Measurements from ENCODE around the gene FZR1. TPM values are rescaled to one million over a fixed set of nuclear protein-coding genes. Genes with fewer than 3 reads are reported as not detected.

Gene FZR1
- total RNA-seq (2022; extraction: Qiagen RNA extraction): 21.5 to 37.2 TPM (median 34.3 TPM) in 5 replicates

DNA sequence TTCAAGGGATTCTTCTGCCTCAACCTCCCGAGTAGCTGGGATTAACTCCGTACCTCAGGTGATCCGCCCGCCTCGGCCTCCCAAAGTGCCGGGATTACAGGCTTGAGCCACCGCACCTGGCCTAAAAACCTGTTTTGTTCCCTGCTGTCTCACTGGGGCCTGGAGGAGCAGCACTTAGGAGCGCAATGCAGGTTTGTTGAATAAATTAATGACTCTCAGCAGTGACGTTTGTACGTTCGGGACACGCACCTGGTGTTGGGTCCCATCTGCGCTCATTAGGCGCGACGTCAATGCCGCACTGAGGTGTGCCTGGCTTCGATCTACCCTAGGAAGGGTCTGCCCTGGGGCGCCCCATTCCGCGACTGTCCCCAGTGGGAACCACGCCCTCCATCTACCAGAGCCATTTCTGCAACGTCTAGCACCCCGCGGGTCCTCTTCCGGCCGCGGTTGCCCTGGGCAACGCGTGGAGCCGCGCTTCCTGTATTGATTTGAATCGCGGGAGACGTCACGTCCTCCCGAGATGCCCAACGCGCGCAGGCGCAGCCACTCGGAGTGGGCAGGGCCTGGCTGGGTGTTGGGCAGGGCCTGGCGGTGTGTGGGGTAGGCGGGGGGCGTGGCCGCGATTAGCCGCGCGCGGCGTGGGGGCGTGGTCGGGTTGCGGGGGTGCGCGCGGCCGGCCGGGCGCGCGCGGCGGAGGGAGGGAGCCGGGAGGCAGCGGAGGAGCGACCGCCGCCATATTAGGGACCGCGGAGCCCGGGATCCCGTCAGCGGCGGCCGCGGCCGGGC is at the start of gene FZR1:
TSS of gene FZR1 (plus strand) at position 714 of the 786 bp plus-strand sequence. CDS start 16,679 bp downstream, outside the sequence.

DNA sequence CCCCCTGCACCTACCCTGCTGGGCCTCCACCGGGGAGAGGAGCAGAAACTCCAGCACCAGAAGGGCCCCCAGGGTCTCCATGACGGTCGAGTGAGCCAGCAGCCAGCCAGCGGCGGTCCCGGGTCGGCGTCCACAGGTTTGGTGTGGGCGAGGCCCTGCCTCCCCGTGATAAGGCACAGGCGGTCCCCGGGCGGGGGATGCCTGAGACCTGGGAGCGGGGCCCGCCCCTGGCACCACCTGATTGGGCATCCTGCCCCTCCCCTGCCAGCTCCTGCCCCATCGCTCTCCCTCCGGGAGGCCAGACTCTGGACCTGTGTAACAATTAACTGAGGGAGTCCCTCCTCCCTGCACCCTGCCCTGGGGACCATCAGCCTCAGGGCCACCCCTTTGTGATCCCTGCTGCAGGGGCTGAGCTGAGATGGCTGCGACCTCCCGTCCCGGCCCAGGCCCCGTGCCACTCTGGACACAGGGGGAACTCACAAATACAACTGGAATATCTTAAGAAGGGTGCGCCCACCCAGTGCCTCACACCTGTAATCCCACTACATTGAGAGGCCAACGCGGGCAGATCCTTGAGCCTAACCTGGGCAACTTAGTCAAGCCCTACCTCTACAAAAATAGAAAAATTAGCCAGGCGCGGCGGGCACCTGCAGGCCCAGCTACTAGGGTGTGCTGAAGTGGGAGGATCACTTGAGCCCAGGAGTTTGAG is 25.6 kb upstream of the FZR1 start, which contains the start of gene SMIM24:
TSS of gene SMIM24 (minus strand) at position 143 of the 709 bp plus-strand sequence. CDS start at position 81, 62 bp downstream.

GRCh38 chr19:3483226-3483628 is 22.9 kb upstream of the FZR1 start, which contains the start of gene SMIM44:
TSS of gene SMIM44 (minus strand) at chr19:3483441. CDS start at chr19:3483403, 38 bp downstream.

DNA sequence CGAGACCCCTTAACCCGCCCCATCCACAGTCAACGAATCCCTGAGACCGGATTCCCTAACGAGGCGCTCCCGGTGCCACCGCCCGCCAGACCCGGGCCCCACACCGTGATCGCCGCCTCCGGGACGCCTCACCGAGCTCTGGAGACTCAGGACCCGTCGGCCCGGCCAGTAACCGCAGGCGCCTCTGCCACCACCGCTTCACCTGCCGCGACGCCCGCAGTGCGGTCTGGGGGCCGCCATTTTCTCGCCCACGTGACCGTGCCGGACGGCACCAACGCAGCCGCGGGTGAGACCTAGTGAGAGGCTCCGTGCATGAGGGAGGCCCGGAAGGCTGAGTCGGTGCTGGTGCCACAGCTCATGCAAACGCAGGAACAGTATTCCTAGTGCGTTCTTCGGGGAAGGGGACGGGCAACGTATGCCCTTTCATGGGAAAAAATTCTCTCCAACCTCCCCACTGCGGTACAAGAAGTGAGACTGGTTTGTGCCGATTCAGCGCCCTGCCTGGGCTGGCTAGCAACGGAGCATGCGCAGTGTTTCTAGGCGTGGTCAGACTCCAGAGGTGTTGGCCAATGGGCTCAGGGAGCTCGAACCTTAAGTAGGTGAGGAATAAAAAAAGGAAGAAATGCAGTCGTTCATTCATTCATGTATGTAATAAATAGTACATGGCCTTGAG is 5.5 kb upstream of the FZR1 start, which contains the start of gene DOHH:
TSS of gene DOHH (minus strand) at position 246 of the 673 bp plus-strand sequence. CDS start 3,860 bp downstream, outside the sequence.

DNA sequence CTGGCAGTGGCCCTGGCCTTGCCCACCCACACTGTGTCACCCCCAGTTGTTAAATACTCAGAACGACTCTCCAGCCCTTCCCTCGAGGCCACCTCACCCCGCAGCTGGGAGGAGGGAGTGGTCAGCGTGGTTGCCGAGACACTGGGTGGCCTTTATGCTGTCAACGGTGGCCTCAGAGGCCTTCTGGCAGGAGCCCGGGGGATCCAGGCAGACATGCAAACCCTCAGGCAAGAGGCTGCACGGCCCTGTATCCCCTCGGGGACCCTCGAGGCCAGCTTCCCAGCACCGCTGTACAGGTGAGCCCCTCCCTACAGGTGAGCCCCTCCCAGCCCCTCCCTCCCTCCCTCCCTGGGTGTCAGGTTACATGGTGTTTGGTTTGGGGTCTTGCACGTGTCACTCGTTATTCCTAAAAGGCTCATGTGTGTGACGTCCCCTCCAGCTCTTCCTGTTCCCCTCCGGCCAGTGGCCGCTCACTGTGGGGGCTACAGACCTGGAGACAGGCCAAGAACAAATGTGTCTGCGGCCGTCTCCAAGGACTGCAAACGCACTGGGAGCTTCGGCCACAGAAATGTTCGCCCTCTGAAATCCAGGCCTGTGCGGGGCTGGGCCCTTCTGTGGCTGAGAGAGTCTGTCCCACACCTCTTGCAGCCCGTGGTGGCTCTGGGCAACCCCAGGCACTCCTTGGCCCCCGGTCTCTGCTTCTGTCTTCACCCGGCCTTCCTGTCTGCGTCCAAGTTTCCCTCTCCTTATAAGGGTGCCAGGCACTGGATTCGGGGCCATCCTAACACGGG is 33.0 kb downstream of the FZR1 start, which contains the start of gene TEKTIP1:
TSS of gene TEKTIP1 (plus strand) at position 210 of the 791 bp plus-strand sequence. CDS start at position 214, 4 bp downstream.

DNA sequence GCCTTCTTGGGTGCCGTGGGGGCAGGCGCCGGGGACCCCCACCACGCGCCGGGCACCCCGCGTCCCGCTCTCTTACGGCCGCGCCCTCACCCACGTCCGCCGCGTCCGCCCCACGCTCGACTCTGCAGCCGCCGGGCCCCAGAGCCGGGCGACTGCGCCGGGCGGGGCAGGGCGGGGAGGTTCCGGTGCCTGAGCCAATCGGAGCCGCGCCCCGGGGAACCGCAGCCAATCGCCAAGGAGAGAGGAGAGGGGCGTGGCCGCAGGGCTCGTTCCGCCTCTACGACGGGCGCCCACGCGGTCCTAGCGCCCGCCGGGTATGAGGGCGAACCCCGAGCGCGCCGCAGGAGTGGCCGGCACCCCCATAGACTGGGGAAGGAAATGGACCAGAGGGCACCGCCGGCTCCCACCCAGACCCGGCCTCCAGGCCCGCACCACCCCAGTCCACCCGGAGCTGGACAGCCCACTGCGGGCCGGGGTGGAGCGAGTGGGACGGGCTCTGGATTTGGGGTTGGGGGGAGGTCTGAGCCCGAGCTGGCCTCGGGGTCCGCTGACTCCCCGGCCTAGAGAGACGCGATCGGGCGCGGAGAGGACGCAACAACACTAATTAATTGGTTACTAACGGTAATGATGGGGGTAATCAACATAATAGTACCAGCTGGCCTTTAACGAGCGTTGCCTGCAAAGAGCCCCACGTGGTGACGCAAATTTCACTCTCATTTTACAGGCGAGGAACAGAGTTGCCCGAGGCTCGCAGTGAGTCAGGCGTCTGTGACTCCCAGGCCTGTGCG is 51.5 kb downstream of the FZR1 start, which contains the start of gene MFSD12:
TSS of gene MFSD12 (minus strand) at position 126 of the 788 bp plus-strand sequence. CDS start 183 bp downstream, outside the sequence.

GRCh38 chr19:3572855-3573161 is 66.7 kb downstream of the FZR1 start, which contains the start of gene HMG20B:
TSS of gene HMG20B (plus strand) at chr19:3572944. CDS start at chr19:3573310, 366 bp downstream.

DNA sequence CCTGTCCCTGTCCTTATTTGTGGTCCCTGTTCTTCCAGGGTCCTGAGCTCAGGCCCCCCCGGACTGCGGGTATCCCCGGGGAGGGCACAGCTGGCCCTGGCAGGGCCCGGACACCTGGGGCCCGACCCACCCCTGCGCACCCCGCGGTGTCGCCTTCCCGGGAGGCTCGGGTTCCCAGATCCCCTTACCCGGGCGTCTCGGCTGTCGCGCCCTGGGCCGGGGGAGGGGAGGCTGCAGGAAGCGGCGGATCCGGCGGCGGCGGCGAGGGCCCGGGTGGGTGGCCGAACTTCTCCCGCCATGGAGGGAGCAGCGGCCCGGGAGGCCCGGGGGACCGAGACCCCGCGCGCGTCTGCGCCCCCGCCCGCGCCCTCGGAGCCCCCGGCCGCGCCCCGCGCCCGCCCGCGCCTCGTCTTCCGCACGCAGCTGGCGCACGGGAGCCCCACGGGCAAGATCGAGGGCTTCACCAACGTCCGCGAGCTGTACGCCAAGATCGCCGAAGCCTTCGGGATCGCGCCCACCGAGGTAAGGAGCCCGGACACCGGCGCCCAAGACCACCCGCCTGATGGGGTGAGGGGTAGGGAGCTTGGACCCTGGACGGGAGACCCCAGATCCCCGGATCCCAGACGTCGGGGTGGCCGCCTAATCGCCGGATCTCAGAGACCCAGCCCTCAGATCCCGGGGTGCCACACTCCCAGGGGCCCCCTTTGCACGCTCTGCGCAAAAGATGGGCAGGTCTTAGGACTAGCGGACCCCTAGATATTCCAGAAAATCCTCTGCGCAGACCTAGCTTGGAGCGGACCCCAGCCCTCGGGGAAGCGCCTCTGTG is 79.4 kb downstream of the FZR1 start, which contains the start of gene GIPC3:
TSS of gene GIPC3 (plus strand) at position 178 of the 826 bp plus-strand sequence. CDS start at position 298, 120 bp downstream.

Other genes with a start within 250 kb of the FZR1 start
- gene NFIC, start 139.7 kb upstream of the FZR1 start, total RNA-seq (2022; extraction: Qiagen RNA extraction): 30.3 to 71.0 TPM (median 68.9 TPM) in 5 replicates
- gene SMIM24, start 25.8 kb upstream of the FZR1 start, total RNA-seq (2022; extraction: Qiagen RNA extraction): 0.32 to 1.3 TPM (median 1.1 TPM) in 5 replicates
- not detected in 5 replicates for gene SMIM44, start 22.9 kb upstream of the FZR1 start, total RNA-seq (2022; extraction: Qiagen RNA extraction)
- 12.1 to 17.6 TPM (median 15.8 TPM) in 5 replicates for gene DOHH, start 5.6 kb upstream of the FZR1 start, total RNA-seq (2022; extraction: Qiagen RNA extraction)
- gene TEKTIP1, start 32.9 kb downstream of the FZR1 start, total RNA-seq (2022; extraction: Qiagen RNA extraction): not detected in 5 replicates
- 102 to 148 TPM (median 139 TPM) in 5 replicates for gene MFSD12, start 51.3 kb downstream of the FZR1 start, total RNA-seq (2022; extraction: Qiagen RNA extraction)
- gene HMG20B, start 66.6 kb downstream of the FZR1 start, total RNA-seq (2022; extraction: Qiagen RNA extraction): 35.1 to 62.3 TPM (median 55.6 TPM) in 5 replicates
- gene GIPC3, start 79.2 kb downstream of the FZR1 start, total RNA-seq (2022; extraction: Qiagen RNA extraction): 0.25 to 0.41 TPM (median 0.27 TPM) in 5 replicates
- 1.1 to 1.9 TPM (median 1.2 TPM) in 5 replicates for gene TBXA2R, start 100.6 kb downstream of the FZR1 start, total RNA-seq (2022; extraction: Qiagen RNA extraction)
- gene CACTIN, start 120.5 kb downstream of the FZR1 start, total RNA-seq (2022; extraction: Qiagen RNA extraction): 11.5 to 20.5 TPM (median 18.6 TPM) in 5 replicates
- 12.7 to 15.9 TPM (median 14.9 TPM) in 5 replicates for gene PIP5K1C, start 194.2 kb downstream of the FZR1 start, total RNA-seq (2022; extraction: Qiagen RNA extraction)
- 0.18 to 0.61 TPM (median 0.51 TPM) in 5 replicates for gene TJP3, start 202.1 kb downstream of the FZR1 start, total RNA-seq (2022; extraction: Qiagen RNA extraction)

Data from A549 treated with dexamethasone at 1 μM for 4 hours (cell line).